ENCODE results near the gene JMJD8. TPM values are rescaled to one million over a fixed set of nuclear protein-coding genes. Genes with fewer than 3 reads are reported as not detected.

Gene JMJD8
- total and polyA plus RNA-seq, 9 of the 15 experiments (the other 6 are each of a cell fraction or from before 2014, with no cell fraction given), result 1.2 to 50.6 (median 29.3) TPM

GRCh38 chr16:726438-727290 is 42.5 kb upstream of the JMJD8 start, which contains the start of the genes CCDC78 and HAGHL:
CCDC78 (minus strand) TSS chr16:726443; CDS start chr16:726367, 76 bp downstream.
HAGHL (plus strand) TSS chr16:727106; CDS start chr16:727510, 404 bp downstream.
- ChIA-PET POLR2A (interaction anchor here (0.5 to 4.5 kb wide), 5 partner anchors 10 to 568 kb away, joined by 3 to 25 read pairs (median 5); partner anchors contain the start of gene METRN), CTCF (ENCODE audit: low intra/inter-chr PET ratio) (no interaction called here)
- Histone ChIP-seq H3K4me3 (peak within 1 kb of the TSS; percentile 80), H3K27ac (ENCODE audit: extremely low read depth, low read depth, low read length) (peak within 1 kb of the TSS; percentile 98), H3K4me2 (ENCODE audit: insufficient read depth, low read length) (peak within 1 kb of the TSS; percentile 97), H3K27me3 (ENCODE audit: control insufficient read depth in 2 of 2, insufficient read depth in 2 of 2, low read length in 2 of 2) (no peaks in the 10 kb centered on the region), H2AFZ (ENCODE audit: low read depth, low read length) (peak within 1 kb of the TSS; percentile 33; the same call in 1 of the 2 replicates), H3K36me3 (ENCODE audit: control insufficient read depth, insufficient read depth, low read length) (peaks cover 37% of the 10 kb centered on the region; the same call in 1 of the 3 replicates), H3K79me2 (ENCODE audit: control insufficient read depth, insufficient read depth, low read length) (peaks cover 43% of the 10 kb centered on the region), H4K20me1 (replicated peaks; ENCODE audit: control insufficient read depth, insufficient read depth, low read length) (no peaks in the 10 kb centered on the region; the same call in 1 of the 2 replicates), H3K9ac (ENCODE audit: insufficient read depth in 1 of 2, low read depth in 2 of 2, low read length in 2 of 2) (peak within 1 kb of the TSS; percentile 90 to 100), H3K4me1 (replicated peaks in 1 of 2; ENCODE audit: control insufficient read depth in 2 of 2, insufficient read depth in 2 of 2, low read length in 2 of 2) (peaks cover 15 to 97% of the 10 kb centered on the region in 2 experiments), H3K9me3 (replicated peaks; ENCODE audit: control insufficient read depth, insufficient read depth, low read depth, low read length) (no peaks in the 10 kb centered on the region), H3K9me1 (ENCODE audit: control insufficient read depth, insufficient read depth, low read length) (no peaks in the 10 kb centered on the region)
- DNase-seq (ENCODE audit: extremely low read depth in 1 of 4, low spot score in 3 of 4), result peak; percentile 86 to 89 (median 87)
- intact Hi-C loops (cut with micrococcal nuclease), result no loop called here
- no TSS peak for BruUV-seq (replicated peaks)
- in situ Hi-C loops (cut with MboI), result no loop called here
- peak; percentile 48 for ATAC-seq
- no peak for FAIRE-seq
- WGBS (ENCODE audit: insufficient coverage, low coverage, missing lambda C conversion rate), result 46% methylated on average over 22 of the region's 88 CpGs
- TF ChIP-seq, protein P1, sequence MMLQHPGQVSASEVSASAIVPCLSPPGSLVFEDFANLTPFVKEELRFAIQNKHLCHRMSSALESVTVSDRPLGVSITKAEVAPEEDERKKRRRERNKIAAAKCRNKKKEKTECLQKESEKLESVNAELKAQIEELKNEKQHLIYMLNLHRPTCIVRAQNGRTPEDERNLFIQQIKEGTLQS (IDR thresholded peaks at IDR 0.05), result no peak
- TF ChIP-seq, protein P1 (CRISPR knock-in tag; conservative IDR thresholded peaks at IDR 0.05), result no peak
- TF ChIP-seq, protein P2, sequence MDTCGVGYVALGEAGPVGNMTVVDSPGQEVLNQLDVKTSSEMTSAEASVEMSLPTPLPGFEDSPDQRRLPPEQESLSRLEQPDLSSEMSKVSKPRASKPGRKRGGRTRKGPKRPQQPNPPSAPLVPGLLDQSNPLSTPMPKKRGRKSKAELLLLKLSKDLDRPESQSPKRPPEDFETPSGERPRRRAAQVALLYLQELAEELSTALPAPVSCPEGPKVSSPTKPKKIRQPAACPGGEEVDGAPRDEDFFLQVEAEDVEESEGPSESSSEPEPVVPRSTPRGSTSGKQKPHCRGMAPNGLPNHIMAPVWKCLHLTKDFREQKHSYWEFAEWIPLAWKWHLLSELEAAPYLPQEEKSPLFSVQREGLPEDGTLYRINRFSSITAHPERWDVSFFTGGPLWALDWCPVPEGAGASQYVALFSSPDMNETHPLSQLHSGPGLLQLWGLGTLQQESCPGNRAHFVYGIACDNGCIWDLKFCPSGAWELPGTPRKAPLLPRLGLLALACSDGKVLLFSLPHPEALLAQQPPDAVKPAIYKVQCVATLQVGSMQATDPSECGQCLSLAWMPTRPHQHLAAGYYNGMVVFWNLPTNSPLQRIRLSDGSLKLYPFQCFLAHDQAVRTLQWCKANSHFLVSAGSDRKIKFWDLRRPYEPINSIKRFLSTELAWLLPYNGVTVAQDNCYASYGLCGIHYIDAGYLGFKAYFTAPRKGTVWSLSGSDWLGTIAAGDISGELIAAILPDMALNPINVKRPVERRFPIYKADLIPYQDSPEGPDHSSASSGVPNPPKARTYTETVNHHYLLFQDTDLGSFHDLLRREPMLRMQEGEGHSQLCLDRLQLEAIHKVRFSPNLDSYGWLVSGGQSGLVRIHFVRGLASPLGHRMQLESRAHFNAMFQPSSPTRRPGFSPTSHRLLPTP (IDR thresholded peaks at IDR 0.05; ENCODE audit: borderline replicate concordance, extremely low read depth, insufficient read length), result peak; percentile 77
- no peak for TF ChIP-seq NONO (IDR thresholded peaks at IDR 0.05; ENCODE audit: low read depth in 2 of 2, low read length in 1 of 2)
- TF ChIP-seq, protein P3, sequence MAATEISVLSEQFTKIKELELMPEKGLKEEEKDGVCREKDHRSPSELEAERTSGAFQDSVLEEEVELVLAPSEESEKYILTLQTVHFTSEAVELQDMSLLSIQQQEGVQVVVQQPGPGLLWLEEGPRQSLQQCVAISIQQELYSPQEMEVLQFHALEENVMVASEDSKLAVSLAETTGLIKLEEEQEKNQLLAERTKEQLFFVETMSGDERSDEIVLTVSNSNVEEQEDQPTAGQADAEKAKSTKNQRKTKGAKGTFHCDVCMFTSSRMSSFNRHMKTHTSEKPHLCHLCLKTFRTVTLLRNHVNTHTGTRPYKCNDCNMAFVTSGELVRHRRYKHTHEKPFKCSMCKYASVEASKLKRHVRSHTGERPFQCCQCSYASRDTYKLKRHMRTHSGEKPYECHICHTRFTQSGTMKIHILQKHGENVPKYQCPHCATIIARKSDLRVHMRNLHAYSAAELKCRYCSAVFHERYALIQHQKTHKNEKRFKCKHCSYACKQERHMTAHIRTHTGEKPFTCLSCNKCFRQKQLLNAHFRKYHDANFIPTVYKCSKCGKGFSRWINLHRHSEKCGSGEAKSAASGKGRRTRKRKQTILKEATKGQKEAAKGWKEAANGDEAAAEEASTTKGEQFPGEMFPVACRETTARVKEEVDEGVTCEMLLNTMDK (IDR thresholded peaks at IDR 0.05; ENCODE audit: borderline replicate concordance, insufficient read depth, low read depth, low read length, poor library complexity, severe bottlenecking), result no peak
- TF ChIP-seq, protein P4, sequence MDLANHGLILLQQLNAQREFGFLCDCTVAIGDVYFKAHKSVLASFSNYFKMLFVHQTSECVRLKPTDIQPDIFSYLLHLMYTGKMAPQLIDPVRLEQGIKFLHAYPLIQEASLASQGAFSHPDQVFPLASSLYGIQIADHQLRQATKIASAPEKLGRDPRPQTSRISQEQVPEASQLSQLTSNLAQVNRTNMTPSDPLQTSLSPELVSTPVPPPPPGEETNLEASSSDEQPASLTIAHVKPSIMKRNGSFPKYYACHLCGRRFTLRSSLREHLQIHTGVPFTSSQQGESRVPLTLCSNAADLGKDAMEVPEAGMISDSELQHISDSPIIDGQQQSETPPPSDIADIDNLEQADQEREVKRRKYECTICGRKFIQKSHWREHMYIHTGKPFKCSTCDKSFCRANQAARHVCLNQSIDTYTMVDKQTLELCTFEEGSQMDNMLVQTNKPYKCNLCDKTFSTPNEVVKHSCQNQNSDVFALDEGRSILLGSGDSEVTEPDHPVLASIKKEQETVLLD (IDR thresholded peaks at IDR 0.05), result no peak
- TF ChIP-seq ZNF41 (CRISPR knock-in tag; conservative IDR thresholded peaks at IDR 0.05), result no peak

Measured in K562 (cell line).